ENCODE data around the gene NRK. TPM values are rescaled to one million over a fixed set of nuclear protein-coding genes. Genes with fewer than 3 reads are reported as not detected.

The NRK gene
- total RNA-seq, 1 experiment from 2014 or later = 0.73 TPM

GRCh38 chrX:105816517-105816916 is 5.8 kb upstream of the NRK start:
- BruUV-seq (replicated peaks) = no TSS peak
- Histone ChIP-seq H3K9ac (ENCODE audit: low read length) (no peak overlapping the region), H3K4me2 (ENCODE audit: low read length) (no peak overlapping the region), H3K4me3 (ENCODE audit: low read length) (no peak overlapping the region), H3K79me2 (ENCODE audit: low read length) (no peaks in the 10 kb centered on the region), H3K27me3 (ENCODE audit: low read length) (no peaks in the 10 kb centered on the region), H3K9me2 (replicated peaks; ENCODE audit: low read length) (no peaks in the 10 kb centered on the region), H3K9me3 (ENCODE audit: low read length) (no peaks in the 10 kb centered on the region), H2AFZ (ENCODE audit: low read length) (no peak overlapping the region), H3K36me3 (ENCODE audit: low read depth, low read length) (no peaks in the 10 kb centered on the region), H3K27ac (ENCODE audit: low read length) (no peak overlapping the region), H4K20me1 (ENCODE audit: low read length) (no peaks in the 10 kb centered on the region), H3K4me1 (ENCODE audit: insufficient read depth, low read length) (no peaks in the 10 kb centered on the region), H3F3A (ENCODE audit: low read length, unreplicated experiment) (no peaks in the 10 kb centered on the region)
- TF ChIP-seq EZH2 (IDR thresholded peaks at IDR 0.05; ENCODE audit: low read length, unreplicated experiment) = no peak
- TF ChIP-seq EZH2phosphoT487 (IDR thresholded peaks at IDR 0.05; ENCODE audit: borderline replicate concordance, low read length) = no peak
- TF ChIP-seq CTCF (conservative IDR thresholded peaks at IDR 0.05; ENCODE audit: low read depth, low read length) = no peak
- CTCF ChIA-PET = no interaction called here
- POLR2A ChIA-PET (ENCODE audit: unreplicated experiment) = no interaction called here
- ATAC-seq (no peak), DNase-seq (no peak)
- intact Hi-C loops (cut with micrococcal nuclease) = no loop called here

DNA sequence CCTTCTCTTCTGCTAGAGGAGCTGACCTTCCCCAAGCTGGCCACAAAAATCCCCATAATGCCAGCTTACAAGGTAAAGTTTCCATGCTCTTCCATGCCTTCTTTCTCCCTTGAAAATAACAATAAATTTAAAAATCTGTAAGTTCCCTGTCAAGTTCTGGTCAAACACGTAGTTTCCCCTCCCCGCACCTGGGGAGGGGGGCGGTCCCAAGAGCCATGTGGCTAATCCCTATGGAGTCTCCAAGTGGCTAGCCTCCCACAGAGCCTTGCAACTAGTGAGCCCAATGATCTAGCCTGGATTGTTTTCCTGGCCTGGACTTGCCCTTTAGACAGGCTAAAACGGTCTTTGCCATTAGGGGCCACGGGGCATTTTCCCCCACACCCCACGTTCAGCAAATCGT is 2.1 kb upstream of the NRK start:
- no peak overlapping the region; the same call in 1 of the 2 replicates for H3K4me2 ChIP-seq (ENCODE audit: low read length)
- no peak overlapping the region for H3K27ac ChIP-seq (ENCODE audit: low read length)
- intact Hi-C loops (cut with micrococcal nuclease) = no loop called here
- DNase-seq (no peak), ATAC-seq (no peak)
- H3K9ac ChIP-seq (ENCODE audit: low read length) = no peak overlapping the region
- no peaks in the 10 kb centered on the region for H3K9me2 ChIP-seq (replicated peaks; ENCODE audit: low read length)
- no peaks in the 10 kb centered on the region for H3K4me1 ChIP-seq (ENCODE audit: insufficient read depth, low read length)
- H3K36me3 ChIP-seq (ENCODE audit: low read depth, low read length) = no peaks in the 10 kb centered on the region
- H3K4me3 ChIP-seq (ENCODE audit: low read length) = no peak overlapping the region
- H3F3A ChIP-seq (ENCODE audit: low read length, unreplicated experiment) = no peaks in the 10 kb centered on the region
- H3K9me3 ChIP-seq (ENCODE audit: low read length) = no peaks in the 10 kb centered on the region
- no peaks in the 10 kb centered on the region for H3K27me3 ChIP-seq (ENCODE audit: low read length)
- no TSS peak for BruUV-seq (replicated peaks)
- TF ChIP-seq CTCF (conservative IDR thresholded peaks at IDR 0.05; ENCODE audit: low read depth, low read length) (no peak), EZH2phosphoT487 (IDR thresholded peaks at IDR 0.05; ENCODE audit: borderline replicate concordance, low read length) (no peak), EZH2 (IDR thresholded peaks at IDR 0.05; ENCODE audit: low read length, unreplicated experiment) (no peak)
- CTCF ChIA-PET = no interaction called here
- no peaks in the 10 kb centered on the region for H3K79me2 ChIP-seq (ENCODE audit: low read length)
- H2AFZ ChIP-seq (ENCODE audit: low read length) = peak overlapping the region; percentile 90; the same call in 1 of the 2 replicates
- no peaks in the 10 kb centered on the region for H4K20me1 ChIP-seq (ENCODE audit: low read length)
- POLR2A ChIA-PET (ENCODE audit: unreplicated experiment) = no interaction called here

DNA sequence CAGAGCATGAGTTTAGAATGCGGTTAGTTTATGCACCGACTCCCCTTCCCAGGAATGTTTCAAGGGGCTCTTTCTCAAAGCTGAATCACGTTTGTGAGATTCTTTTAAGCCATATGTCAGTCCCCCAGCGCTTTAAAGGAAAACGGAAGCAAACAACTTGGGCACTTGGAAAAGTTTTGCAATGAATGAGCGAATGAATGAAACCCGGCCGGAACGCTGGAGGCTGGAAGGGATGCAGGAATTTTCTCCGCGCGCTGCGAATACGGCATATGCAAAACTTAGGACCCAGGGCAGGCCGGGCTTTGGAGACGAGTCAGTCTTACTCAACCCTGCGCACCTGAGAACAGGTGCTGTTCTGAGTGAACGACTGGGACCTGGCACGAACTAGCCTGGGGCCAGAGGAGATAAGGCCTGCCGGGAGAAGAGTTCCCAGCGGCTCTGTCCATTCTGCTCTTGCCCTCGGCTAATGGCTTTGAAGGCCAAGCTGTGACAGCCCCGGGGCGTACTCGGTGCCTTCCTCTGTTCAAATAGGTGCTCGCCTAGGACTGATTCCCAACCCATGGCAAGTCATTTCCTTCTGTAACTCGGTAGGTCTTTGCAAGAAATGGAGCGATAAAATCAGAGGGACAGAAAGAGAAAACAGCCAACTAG is 743 bp upstream of the NRK start:
- Histone ChIP-seq H3K4me3 (ENCODE audit: low read length) (peak overlapping the region; percentile 76), H3K79me2 (ENCODE audit: low read length) (no peaks in the 10 kb centered on the region), H3K36me3 (ENCODE audit: low read depth, low read length) (no peaks in the 10 kb centered on the region), H3K27ac (ENCODE audit: low read length) (peak overlapping the region; percentile 16), H3K4me2 (ENCODE audit: low read length) (peak overlapping the region; percentile 99), H3K9me2 (replicated peaks; ENCODE audit: low read length) (no peaks in the 10 kb centered on the region), H3K9me3 (ENCODE audit: low read length) (no peaks in the 10 kb centered on the region), H2AFZ (ENCODE audit: low read length) (peak overlapping the region; percentile 90), H4K20me1 (ENCODE audit: low read length) (no peaks in the 10 kb centered on the region), H3K9ac (ENCODE audit: low read length) (0 out of 2 replicates have a peak overlapping the region, but pooled peaks have one; percentile 4), H3K4me1 (ENCODE audit: insufficient read depth, low read length) (no peaks in the 10 kb centered on the region), H3K27me3 (ENCODE audit: low read length) (no peaks in the 10 kb centered on the region), H3F3A (ENCODE audit: low read length, unreplicated experiment) (no peaks in the 10 kb centered on the region)
- peak; percentile 62 for DNase-seq
- intact Hi-C loops (cut with micrococcal nuclease) = no loop called here
- ChIA-PET POLR2A (ENCODE audit: unreplicated experiment) (no interaction called here), CTCF (no interaction called here)
- TF ChIP-seq EZH2phosphoT487 (IDR thresholded peaks at IDR 0.05; ENCODE audit: borderline replicate concordance, low read length) (no peak), CTCF (conservative IDR thresholded peaks at IDR 0.05; ENCODE audit: low read depth, low read length) (no peak), EZH2 (IDR thresholded peaks at IDR 0.05; ENCODE audit: low read length, unreplicated experiment) (no peak)
- ATAC-seq = peak; percentile 72
- BruUV-seq (replicated peaks) = no TSS peak

Data from PC-3 (cell line).